BE2C (cell line): ENCODE measurements around the gene ESPNL.

ENCODE experiments used
- DNase-seq: peaks from one replicate; pipeline ENCODE4 v3.0.0-alpha.2; 2020
- H3K27me3 ChIP-seq: fragments of 250-450 bp; sonication (Bioruptor Pico); 2 replicates; pipeline ENCODE4 v1.5.1; 2020; ENCODE audit warnings: mild to moderate bottlenecking
- H3K36me3 ChIP-seq: fragments of 250-450 bp; sonication (Bioruptor Pico); 2 replicates; pipeline ENCODE4 v1.5.1; 2020; ENCODE audit warnings: mild to moderate bottlenecking
- H3K4me1 ChIP-seq: fragments of 250-450 bp; sonication (Bioruptor Pico); 2 replicates; pipeline ENCODE4 v1.5.1; 2020
- H3K4me3 ChIP-seq: 2 replicates; pipeline ENCODE4 v1.5.1; 2011; ENCODE audit warnings: low read depth, low read length
- H3K9me3 ChIP-seq: fragments of 250-450 bp; sonication (Bioruptor Pico); 2 replicates; pipeline ENCODE4 v1.5.1; 2020
- CTCF ChIP-seq: IDR thresholded peaks from 2 replicates; pipeline ENCODE4 v1.5.1; 2012; ENCODE audit warnings: mild to moderate bottlenecking, low read depth, low read length

The ESPNL gene

GRCh38 chr2:238133499-238134392 lies 33.6 kb downstream of the ESPNL start:
- H3K4me3 ChIP-seq: no peak overlapping the region
- peak; percentile 30 for DNase-seq
- 0 out of 2 replicates have a peak, but pooled peaks have one; percentile 15 for TF ChIP-seq CTCF
- no peaks in the 10 kb centered on the region for H3K9me3 ChIP-seq
- H3K36me3 ChIP-seq: no peaks in the 10 kb centered on the region
- H3K27me3 ChIP-seq: no peaks in the 10 kb centered on the region
- H3K4me1 ChIP-seq: peaks cover 6% of the 10 kb centered on the region

- Histone ChIP-seq H3K9me3 (no peaks in the 10 kb centered on the region), H3K4me3 (no peak overlapping the region), H3K4me1 (peaks cover 10% of the 10 kb centered on the region), H3K36me3 (no peaks in the 10 kb centered on the region), H3K27me3 (no peaks in the 10 kb centered on the region)
- peak; percentile 15 for DNase-seq
- no peak for TF ChIP-seq CTCF
Measured at GRCh38 chr2:238134393-238134785, 34.2 kb downstream of the ESPNL start.

DNA sequence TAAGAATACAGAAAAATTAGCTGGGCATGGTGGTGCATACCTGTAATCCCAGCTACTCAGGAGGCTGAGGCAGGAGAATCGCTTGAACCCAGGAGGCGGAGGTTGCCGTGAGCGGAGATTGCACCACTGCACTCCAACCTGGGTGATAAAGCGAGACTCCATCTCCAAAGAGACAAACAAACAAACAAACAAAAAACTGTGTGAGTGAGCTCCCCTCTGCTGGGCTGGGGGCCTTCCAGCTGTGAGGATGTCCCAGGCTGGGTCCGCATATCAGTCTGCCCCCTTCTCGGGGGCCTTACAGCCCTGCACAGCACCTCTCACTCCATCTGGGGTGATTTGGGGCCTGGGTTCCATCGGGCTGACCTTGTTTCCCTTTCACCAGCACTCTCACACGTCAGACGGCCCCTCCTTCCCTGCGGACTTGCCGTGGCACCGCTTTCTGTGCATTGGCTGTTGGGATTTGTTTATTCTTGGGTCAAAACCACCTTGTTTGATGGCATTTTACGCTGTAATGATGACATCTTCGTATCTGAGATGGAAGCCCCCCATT lies 35.5 kb downstream of the ESPNL start:
- Histone ChIP-seq H3K4me3 (no peak overlapping the region), H3K27me3 (no peaks in the 10 kb centered on the region), H3K9me3 (no peaks in the 10 kb centered on the region), H3K4me1 (peaks cover 10% of the 10 kb centered on the region), H3K36me3 (no peaks in the 10 kb centered on the region)
- TF ChIP-seq CTCF: no peak
- no peak for DNase-seq

DNA sequence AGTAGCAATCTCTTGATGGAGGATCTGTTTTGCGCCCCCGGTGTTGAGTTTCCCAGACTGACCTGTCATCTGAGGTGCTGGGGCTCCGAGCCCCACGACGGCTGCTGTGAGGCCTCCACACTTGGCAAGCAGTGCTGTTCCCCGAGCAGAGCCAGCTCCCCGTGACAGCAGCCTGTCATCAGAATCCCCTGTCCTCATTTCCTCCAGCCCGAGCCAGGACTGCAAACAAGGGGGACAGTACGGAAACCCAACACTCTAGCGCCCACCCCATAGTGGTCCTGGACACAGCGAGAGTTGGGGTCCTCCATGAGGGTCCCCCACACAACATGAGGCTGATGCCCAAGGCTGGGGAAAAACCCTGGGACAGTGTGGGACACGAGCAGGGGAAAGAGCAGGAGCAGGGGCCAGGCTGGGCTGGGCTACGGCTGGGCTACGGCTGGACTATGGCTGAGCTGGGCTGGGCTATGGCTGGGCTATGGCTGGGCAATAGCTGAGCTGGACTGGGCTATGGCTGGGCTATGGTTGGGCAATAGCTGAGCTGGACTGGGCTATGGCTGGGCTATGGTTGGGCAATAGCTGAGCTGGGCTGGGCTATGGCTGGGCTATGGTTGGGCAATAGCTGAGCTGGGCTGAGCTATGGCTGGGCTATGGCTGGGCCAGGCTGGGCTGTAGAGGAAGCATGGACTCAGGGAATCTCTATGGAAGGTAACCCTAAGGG lies 36.8 kb downstream of the ESPNL start:
- peaks cover 10% of the 10 kb centered on the region for H3K4me1 ChIP-seq
- H3K9me3 ChIP-seq: no peaks in the 10 kb centered on the region
- no peak for TF ChIP-seq CTCF
- DNase-seq: no peak
- H3K36me3 ChIP-seq: no peaks in the 10 kb centered on the region
- H3K27me3 ChIP-seq: no peaks in the 10 kb centered on the region
- no peak overlapping the region for H3K4me3 ChIP-seq

- Histone ChIP-seq H3K9me3 (no peaks in the 10 kb centered on the region), H3K4me1 (peaks cover 10% of the 10 kb centered on the region), H3K4me3 (no peak overlapping the region), H3K27me3 (no peaks in the 10 kb centered on the region), H3K36me3 (no peaks in the 10 kb centered on the region)
- DNase-seq: no peak
- TF ChIP-seq CTCF: no peak
Measured at GRCh38 chr2:238137885-238138284, 37.7 kb downstream of the ESPNL start.
